ENCODE measurements around the gene FHL3.

FHL3 gene, protein sequence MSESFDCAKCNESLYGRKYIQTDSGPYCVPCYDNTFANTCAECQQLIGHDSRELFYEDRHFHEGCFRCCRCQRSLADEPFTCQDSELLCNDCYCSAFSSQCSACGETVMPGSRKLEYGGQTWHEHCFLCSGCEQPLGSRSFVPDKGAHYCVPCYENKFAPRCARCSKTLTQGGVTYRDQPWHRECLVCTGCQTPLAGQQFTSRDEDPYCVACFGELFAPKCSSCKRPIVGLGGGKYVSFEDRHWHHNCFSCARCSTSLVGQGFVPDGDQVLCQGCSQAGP

DNA sequence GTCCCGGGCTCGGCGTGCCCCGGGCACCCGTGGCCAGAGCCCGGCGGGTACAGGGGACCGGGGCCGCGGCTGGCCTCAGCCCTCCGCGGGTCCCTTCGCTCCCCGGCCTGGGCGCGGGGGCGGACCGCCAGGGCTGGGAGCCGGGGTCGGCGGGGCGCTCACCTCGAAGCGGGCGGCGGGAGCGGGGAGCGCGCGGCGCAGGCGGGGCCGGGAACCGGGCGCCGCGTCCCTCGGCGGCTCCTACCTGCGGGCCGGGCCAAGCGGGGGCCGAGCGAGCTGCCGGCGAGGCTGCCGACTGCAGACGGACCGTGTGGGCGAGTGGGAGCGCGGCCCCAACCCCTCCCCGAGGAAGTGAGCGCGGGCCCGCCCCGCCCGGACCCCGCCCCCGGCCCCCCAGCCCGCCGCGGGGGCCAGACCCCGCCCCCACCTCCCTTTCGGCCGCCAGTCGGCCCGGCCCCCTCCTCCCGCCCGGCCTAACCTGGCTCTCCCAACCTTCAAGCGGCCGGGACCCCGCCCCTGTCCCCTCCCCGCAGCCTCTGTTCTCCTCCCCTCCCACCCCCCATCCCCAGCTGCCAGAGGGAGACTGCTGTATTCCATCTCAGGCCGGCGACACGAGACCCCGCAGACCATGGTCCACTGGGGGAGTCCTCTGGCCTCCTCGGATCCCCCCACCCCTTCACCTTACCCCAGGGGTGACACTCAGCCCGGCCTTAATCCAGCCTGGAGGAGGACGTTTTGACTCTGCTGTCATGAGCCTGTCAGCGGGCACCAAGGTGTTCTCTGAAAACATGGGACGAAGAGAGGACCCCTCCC is at the start of gene FHL3:
Gene FHL3, minus strand, starts transcription at position 320 of the 813 bp plus-strand sequence. CDS start 6,102 bp downstream, outside the sequence.
- FAIRE-seq: no peak

DNA sequence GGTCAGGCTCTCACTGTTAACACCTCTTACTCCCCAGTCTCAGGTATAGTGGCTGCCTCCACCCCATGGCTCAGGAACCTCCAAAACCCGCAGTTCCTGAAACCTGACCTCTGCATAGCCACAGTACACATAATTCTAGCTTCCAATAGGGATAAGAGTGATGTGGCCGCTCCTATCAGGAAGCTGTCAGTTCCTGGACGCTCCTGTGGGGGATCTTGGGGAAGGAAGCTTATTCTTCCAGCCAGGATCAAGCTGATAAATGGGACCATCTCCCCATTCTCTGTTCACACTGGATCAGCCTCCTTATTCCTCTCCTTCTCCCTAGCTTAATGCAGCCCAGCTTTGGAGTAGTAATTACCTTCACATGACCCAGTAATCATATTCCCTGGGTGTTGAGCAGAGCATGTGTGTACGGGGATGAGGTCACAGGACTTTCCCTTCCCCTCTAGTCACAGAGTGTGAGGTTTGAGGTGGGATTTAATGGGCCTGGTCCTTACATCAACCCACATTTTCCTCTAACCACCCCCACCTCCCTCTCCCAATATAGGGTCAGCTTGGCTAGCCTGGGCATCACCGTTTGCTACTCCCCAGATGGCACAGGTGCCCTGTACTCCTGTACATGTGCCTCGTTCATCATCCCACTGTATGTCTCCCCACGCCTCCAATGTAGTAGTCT is 48.2 kb upstream of the FHL3 start:
- FAIRE-seq: no peak

DNA sequence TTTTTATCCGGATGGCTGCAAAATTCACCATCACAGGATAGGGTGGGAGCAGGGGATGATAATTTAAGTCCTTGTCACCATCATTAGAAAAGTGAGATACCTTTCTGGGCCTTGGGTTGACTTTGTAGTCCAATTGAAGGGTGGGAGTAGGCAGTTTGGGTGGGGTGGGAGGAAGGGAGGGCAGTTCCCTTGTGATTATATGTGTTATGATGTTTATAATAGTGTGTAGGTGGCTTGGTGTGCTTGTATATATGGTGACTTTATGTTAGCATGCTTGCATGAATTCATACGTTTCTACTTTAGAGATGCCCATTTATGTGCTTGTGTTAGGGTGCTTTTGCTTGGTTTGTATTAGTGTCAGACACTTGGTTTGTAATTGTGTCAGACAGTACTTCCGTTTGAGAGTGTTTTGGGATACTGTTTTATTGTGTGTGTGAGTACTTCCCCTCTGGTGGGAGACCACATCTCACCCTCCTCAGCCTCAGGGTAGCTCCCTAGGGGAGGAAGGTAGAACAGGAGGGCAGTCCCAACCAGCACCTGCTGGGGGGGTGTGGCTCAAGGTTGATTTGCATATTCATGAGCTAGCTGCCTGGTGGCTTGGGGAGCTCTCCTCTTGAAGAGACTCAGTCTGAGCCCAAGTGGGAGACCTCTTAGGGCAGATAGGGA is 47.6 kb upstream of the FHL3 start:
- FAIRE-seq: no peak

DNA sequence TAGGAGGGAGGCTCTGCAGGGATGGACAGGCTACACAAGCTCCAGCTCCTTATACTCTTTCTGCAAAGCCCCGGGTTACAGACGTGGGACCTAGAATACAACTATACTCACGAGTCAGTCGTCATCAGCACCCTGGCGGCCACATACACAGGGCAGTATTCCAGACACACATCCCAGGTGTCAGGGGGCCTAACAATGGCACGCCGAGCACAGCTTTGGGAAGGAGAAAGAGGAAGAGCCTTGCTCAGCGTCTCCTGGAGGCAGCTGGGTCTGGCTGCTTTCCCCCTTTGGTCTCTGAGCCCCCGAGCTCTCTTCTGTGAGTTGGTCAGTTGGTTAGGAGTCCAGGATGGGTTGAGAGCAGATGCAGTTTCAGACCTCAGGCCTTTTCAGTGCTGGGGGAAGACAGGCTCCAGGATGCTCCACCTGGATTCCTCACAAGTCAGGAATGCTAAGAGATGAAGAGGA is 45.8 kb upstream of the FHL3 start:
- no peak for FAIRE-seq

DNA sequence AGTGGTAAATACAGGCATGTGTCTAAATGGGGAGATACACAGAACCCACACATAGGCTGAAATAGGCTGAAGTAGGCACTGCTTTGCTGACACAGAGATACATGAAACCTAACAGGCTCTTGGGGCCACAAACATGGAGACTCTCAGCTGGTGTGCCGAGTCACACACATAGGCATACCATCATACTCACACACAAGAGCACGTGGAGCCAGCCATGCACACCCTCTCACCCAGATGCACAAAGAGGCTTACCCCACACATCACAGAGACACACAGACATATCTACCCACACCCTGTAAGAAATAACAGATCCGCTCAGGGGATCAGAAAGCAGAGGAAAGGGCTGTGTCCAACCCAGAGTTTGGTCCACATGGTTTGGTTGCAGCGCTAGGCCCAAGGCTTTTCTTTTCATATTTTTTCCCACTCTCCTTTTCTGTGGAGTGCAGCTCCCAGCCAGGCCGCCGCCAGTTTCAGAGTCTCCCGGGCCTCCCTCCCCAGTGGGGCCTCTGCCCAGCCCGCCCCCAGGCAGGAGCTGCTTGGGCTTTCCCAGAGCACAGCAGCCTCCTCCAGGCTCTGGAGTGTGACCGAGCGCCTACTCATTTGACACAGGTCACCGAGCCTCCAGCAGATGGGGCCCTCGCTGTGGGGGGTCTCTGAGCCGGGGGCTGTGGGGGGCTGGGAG is 45.2 kb upstream of the FHL3 start:
- FAIRE-seq: no peak

DNA sequence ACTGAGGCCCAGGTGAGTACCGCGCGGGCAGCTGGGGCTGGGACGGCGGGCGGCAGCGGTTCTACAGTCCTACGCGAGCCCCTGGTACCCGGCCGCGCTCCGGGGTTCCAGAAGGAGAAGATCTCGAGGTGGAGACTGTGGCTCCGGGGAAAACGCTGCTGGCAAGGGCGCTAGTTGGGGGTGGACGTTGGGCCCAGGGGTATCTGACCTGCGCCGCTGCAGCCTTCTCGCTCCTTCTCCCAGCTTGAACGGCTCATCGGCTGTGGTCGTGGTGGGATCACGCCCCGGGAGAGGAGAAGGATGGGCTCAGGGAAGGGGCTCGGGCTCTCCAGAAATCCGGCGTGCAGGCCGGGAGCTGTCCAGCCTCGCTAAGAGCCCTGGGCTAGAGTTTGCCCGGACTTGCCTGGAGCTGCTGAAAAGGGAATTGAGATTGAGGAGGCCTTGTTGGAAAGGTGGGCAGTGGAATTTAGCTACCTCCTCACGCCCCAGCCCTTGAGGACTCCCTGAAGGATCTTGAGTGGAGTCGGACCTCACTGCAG is 42.4 kb upstream of the FHL3 start:
- FAIRE-seq: no peak

DNA sequence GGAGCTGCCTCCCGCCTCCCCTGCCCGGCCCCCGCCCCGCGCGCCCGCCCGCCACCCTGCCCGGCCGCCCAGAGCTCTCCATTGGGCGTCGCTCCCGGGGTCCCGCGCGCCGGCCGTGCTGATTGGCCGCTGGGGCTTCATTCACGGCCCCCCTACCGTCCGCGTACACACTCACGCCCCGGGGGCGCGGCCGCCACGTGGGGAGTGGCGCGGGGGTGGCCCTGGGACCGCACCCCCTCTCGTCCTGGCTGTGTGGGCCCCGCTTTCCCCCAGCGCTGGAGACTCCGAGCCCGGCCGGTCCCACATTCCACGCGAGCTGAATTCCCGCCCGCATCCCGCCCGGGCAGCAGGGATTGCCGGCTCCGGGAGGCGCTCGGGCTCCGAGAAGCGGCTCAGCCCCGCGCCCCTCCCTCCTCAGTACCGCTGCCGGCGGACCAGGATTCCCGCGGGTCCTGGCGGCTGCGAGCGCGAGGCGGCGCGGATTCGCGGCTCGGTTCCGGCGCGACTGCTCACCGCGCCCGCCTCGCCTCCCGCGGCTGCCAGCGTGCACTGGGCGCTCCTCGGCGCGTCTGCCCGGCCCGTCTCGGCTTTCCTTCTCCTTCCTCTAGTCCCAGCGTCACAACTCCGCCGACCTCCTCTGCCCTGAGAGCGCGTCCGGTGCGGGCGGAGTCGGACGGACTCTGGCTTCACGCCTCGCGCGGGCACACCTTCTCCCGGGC is 41.7 kb upstream of the FHL3 start:
- FAIRE-seq: no peak

DNA sequence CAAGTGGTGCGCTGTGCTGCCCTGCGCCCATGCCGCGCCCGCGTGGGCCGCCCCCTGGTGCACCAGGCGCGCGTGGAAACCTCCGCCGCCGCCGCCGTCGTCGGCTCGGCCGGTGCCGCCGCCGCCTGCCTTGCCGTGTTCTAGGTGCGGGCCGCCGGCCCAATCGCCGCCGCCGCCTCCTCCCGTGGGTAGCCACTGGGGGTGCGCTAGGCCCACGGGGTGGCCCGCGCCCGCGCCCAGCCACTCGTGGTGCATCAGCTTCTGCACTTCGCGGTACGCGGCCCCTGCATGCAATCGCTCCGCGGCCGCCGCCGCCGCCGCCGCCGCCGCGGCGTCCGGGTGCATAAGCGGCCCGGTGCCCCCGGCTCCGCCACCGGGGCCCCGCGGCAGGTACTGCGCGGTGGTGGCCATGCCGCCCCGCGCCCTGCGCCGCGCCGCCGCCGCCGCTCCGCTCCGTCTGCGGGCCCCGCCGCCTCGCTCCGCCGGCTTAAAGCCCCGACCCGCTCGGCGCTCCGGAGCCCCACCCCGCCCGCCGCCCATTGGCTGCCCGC is 41.1 kb upstream of the FHL3 start, which contains the start of gene POU3F1:
Gene POU3F1, minus strand, starts transcription at position 461 of the 551 bp plus-strand sequence. Its CDS starts 50 bp downstream, at position 411.
- FAIRE-seq: no peak

DNA sequence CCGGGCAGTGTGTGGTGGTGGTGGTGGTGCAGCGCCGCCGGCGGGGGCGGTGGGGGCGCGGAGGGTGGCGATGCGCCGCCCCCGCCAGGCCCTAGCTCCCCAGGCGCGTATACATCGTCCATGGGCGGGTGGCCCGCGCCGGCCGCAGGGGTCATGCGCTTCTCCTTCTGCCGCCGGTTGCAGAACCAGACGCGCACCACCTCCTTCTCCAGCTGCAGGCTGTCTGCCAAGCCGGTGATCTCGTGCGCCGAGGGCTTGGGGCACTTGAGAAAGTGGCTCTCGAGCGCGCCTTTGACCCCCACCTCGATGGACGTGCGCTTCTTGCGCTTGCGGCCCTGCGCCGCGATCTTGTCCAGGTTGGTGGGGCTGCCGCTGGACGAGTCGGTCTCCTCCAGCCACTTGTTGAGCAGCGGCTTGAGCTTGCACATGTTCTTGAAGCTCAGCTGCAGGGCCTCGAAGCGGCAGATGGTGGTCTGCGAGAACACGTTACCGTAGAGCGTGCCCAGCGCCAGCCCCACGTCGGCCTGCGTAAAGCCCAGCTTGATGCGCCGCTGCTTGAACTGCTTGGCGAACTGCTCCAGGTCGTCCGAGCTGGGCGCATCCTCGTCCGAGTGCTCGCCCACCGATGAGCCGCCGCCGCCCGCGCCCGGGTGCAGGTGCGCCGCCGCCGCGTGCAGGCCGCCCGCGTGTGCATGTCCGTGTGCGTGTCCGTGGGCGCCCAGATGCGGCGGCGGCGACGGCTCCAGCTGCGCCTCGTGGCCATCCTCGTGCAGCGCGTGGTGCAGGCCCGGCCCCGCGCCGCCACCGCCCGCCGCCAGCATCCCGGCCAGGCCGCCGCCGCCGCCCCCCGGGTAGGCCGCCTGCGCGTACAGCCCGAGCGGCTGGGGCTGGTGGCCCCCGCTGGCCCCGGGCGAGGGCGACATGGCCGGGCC is 40.4 kb upstream of the FHL3 start:
- no peak for FAIRE-seq

DNA sequence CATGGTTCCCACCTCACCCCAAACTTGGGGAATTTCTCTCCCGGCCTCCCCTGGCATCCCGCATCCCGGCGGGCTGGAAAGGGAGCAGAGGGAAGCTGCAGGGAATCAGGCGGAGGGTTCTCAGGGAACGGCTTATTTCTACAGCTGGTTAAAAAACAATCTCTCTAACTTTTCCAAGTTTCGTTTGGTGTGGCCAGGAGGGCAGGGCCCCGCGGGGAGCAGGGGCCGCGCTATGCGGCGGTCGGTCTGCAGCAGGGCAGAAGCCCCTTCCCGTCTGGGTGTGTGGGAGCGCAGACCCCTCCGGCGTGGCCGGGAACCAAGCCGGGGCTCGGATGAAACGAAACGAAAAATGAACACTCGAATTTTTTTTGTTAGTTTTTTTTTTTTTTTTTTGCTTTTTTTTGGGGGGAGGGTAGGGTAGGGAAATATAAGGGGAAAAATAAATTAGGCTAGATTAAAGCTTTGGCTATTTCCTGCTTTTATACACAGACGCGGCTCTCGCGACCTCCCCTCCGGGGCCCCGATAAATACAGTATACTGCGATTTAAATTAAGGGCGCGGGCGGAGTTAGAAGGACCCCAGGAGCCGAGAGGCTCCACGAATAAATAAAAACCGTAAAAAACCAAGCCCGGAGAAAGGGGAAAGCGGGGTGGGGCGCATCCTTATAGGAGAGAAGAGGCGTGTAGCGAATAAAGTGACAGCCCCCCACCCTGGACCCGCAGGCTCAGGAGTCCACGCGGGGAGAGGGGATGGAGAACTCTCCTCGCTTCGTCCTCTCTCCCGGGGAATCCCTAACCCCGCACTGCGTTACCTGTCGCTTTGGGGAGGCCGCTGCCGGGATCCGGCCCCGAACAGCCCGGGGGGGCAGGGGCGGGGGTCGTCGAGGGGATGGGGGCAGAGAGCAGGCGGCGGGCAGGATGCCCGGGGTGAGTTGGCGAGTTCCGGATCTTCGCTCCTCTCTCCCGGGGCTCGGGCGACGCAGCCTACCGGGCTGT is 39.2 kb upstream of the FHL3 start:
- FAIRE-seq: no peak

DNA sequence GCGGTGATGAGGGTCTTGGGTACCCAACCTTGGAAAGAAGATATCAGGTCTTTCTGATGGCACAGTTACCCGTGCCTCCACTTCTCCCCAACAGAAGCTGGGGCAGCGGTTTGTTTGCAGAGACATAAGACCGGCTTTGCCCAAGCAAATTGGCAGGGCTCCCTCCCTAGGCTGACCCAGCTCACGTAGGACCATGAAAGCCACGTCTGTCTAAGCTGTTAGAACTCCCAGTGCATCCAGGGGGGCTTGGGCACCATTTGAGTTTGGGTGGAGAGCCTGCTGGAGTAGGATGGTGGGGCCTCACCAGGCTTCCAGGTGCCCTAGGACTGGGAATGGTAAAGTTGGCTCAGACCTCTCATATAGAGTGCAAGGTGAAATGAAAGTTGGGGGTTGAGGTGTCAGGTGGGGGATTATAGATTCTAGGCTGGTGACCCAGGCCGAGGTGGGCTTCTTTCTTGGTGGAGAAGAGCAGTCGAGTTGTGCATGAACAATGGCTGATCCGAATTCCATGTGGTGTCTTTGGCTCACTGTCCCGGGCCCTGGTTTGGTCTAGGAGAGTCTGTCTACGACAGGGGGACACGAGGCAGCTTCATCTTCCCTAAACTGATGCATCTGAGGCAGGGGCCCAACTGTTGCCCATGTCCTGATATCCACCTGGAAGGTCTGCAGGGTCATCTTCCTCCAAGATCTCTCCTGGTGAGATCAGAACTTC is 37.9 kb upstream of the FHL3 start:
- no peak for FAIRE-seq

DNA sequence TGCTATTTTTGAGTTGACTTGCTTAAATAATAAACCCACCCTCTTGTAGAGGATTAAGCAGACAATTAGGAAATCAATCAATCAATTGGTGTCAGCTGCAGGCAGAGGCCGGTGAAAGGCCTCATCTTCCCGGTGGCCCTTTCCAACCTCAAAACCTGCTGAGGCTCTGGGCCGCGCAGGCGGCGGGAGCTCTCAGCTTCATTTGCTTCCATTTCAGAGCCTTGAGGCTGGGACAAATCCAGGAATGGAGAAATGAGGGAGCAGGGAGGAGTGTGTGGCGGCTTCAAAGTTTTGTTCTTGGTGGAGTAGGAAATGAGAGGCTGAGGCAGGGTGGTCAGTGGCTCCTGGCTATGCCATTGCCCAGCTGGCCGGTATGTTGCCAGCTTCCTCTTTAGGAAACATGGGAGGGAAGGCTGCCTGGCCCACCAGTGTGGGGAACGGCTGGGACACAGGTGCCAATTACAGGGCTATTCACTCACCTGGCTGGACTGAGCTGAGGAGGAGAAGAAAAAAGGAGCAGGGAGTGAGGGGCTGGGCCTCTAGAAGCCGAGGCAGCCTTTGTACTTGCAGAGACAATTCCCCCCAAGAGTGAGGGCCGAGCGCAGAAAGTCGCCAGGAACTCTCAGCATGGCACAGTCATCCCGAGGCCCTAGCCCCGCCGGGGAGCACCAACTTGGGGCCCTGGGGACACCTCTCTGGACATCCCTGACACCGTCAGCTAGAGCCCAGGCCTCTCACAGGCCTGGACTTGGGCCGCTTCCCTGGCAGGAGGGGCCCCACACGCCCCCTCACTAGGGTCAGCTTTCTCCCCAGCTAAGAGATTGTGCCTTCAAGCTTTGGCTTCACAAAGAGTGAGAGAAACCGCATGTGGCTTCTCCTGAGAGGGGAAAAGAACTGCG is 36.9 kb upstream of the FHL3 start:
- no peak for FAIRE-seq

DNA sequence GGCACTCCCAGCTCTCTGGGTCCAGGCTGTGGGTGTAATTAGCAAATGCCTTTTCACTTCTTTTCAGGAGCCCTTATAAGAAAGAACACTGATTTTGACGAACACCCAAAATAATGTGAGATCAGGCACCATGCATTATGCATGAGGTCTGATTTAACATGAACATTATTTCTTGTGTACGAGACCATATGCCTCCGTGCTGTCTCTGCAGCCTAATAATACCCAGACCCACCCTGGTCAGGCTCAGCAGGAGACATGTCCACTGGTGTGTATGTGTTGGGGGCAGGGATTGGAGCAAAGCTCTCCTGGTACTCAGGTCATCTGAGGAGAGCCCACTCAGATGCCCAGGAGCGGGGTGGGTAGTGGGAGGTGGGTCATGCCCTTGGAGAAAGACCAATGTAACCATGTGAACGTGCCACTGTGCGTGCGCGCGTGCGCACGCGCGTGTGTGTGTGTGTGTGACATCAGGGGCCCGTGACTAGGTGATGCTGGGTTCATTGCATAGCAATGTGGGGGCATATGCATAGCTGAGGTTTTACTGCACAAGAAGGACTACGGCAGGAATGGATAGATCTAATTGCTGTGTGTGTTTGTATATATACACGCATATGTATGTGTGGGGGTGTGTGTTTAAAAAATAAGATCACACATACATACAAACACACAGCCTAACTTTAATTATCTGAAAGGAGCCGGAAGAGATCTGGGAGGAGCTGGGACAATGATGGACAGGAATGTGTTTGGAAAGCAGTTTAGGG is 34.2 kb upstream of the FHL3 start:
- FAIRE-seq: no peak

DNA sequence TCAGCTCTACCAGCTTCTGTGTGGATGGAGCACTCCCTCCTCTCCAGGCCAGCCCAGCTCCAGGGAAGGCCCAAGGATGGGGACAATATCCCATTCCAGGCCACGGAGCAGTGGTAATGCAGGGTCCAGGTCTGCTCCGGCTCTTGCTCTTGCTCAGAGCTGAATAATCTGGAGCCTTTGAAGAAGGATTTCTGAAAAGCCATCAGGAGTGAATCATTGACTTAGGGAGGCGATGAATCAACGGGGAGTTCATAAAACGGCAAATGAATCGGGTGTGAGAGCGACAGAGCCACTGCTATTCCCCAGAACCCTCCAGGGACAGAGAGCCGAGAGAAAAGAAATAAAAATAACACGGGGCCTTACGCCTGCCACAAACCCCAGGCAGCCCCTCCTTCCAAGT is 33.5 kb upstream of the FHL3 start:
- FAIRE-seq: no peak

DNA sequence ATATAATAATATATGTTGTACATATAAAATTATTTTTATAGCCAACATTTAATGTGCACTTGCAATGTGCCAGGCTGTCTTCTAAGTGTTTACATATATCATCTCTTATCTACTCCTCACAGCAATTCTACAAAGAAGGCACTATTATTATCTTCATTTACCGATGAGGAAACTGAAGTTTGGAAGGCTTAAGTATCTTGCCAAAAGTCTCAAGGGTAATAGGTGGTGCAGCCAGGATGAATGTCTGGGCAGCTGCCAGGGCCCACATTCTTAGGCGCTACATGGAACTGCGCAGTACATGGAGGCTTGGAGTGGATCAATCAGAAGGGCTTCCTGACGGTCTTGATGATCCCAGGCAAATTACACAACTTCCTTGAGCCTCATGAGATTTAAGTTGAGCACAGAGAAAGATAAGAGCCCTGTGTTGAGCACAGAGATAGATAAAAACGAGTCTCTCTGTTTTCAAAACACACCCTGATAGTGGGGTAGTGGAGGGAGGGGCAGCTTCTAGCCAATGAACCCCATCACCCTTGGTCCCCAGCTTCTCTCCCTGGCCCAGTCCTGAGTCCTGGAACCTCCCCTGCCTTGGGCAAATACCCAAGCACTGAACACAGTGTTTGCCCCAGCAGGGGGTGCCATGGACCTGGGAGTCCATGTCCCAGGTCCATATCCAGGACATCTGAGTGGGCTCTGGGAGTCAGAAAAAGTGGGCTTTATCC is 32.1 kb upstream of the FHL3 start:
- no peak for FAIRE-seq

All from islet of Langerhans (tissue), 1 donor.